ENCODE measurements around the gene ZNF329.
"Not testable (repeated sequence)": the region's sequence is repeated elsewhere in the genome, so short reads cannot be mapped to it uniquely, and the experiment has no call there.

ZNF329 gene

DNA sequence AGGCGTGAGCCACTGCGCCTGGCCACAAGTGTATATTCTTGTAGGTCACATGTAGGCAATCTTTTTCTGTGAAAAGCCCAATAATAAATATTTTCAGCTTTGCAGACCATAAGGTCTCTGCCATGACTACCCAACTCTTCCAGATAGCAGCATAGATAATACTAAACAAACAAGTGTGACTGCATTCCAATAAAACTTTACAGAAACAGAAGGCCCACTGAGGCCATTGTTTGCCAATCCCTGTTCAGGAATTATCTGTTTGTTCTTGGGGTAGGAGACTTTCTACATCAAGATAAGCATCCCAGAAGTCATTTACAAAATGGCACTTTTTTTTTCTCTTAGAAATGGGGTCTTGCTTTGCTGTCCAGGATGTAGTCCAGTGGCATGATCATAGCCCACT, 2.8 kb upstream of the ZNF329 start:
- Histone ChIP-seq H3K27ac (no peak overlapping the region), H3K4me3 (no peak overlapping the region)
- TF ChIP-seq, protein P1, sequence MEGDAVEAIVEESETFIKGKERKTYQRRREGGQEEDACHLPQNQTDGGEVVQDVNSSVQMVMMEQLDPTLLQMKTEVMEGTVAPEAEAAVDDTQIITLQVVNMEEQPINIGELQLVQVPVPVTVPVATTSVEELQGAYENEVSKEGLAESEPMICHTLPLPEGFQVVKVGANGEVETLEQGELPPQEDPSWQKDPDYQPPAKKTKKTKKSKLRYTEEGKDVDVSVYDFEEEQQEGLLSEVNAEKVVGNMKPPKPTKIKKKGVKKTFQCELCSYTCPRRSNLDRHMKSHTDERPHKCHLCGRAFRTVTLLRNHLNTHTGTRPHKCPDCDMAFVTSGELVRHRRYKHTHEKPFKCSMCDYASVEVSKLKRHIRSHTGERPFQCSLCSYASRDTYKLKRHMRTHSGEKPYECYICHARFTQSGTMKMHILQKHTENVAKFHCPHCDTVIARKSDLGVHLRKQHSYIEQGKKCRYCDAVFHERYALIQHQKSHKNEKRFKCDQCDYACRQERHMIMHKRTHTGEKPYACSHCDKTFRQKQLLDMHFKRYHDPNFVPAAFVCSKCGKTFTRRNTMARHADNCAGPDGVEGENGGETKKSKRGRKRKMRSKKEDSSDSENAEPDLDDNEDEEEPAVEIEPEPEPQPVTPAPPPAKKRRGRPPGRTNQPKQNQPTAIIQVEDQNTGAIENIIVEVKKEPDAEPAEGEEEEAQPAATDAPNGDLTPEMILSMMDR (IDR thresholded peaks at IDR 0.05) = no peak
- DNase-seq (ENCODE audit: low spot score) = no peak

DNA sequence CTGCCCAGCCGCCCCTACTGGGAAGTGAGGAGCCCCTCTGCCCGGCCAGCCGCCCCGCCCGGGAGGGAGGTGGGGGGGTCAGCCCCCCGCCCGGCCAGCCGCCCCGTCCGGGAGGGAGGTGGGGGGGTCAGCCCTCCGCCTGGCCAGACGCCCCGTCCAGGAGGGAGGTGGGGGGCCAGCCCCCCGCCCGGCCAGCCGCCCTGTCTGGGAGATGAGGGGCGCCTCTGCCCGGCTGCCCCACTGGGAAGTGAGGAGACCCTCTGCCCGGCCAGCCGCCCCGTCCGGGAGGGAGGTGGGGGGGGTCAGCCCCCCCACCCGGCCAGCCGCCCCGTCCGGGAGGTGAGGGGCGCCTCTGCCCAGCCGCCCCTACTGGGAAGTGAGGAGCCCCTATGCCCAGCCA, 3.1 kb downstream of the ZNF329 start:
- not testable (repeated sequence) for H3K4me3 ChIP-seq; H3K27ac ChIP-seq; DNase-seq (ENCODE audit: low spot score)

DNA sequence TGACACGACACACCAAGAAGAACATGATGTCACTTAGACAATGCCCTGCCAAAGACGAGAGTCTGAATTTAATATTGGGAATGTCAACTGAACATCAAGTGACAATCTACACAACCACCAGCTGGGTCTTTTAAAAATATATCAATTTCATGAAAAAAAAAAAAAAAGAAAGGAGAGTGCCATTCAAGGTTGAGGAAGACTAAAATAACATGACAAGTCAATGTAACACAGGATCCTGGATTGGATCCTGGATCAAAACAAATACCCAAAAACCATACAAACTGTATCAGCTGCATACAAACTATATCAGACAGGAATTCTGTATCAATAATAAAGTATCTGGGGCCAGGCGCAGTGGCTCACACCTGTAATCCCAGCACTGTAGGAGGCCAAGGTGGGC, 4.7 kb downstream of the ZNF329 start:
- no peak overlapping the region for H3K27ac ChIP-seq
- DNase-seq (ENCODE audit: low spot score) = no peak
- TF ChIP-seq, protein P1 (IDR thresholded peaks at IDR 0.05) = no peak
- H3K4me3 ChIP-seq = no peak overlapping the region

DNA sequence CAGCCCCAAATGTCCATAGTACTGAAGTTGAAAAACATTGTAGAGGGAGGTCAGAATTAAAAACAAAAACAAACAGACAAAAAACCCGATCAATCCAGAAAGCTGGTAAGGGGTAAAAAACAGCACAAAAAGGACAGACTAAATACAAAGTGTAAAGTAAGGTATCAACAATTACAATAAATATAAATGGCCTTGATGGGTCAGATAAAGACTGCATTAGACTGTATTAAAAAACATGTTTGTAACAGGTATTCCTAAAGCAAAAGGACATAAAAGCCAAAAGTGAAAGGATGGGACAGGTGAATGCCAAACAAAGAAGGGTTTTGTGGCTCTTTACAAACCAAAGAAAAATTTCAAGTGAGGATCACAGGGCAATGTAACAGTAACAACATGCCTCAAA, 16.3 kb downstream of the ZNF329 start:
- Histone ChIP-seq H3K27ac (no peak overlapping the region), H3K4me3 (no peak overlapping the region)
- no peak for DNase-seq (ENCODE audit: low spot score)
- TF ChIP-seq, protein P1 (IDR thresholded peaks at IDR 0.05) = no peak

DNA sequence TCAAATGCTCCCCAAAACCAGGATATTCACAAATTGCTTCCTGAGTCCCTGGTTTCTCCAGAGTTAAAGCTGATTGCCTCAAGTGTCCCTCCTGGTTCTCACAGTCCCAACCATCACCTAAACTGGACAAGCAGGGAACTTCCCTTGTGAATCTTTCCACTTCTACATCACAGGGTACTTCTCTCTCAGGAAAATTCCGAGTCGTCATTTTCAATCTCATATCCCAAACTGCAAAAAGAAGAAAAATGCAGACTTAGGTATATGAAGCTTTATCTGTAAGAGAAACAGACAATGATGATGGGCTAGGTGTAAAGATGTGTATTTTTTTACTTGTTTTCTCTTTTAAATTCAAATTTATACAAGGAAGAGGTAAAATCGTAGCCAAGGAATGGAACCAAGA, 21.3 kb downstream of the ZNF329 start:
- H3K27ac ChIP-seq = no peak overlapping the region
- TF ChIP-seq, protein P1 (IDR thresholded peaks at IDR 0.05) = no peak
- peak overlapping the region; percentile 51 for H3K4me3 ChIP-seq
- DNase-seq (ENCODE audit: low spot score) = no peak

DNA sequence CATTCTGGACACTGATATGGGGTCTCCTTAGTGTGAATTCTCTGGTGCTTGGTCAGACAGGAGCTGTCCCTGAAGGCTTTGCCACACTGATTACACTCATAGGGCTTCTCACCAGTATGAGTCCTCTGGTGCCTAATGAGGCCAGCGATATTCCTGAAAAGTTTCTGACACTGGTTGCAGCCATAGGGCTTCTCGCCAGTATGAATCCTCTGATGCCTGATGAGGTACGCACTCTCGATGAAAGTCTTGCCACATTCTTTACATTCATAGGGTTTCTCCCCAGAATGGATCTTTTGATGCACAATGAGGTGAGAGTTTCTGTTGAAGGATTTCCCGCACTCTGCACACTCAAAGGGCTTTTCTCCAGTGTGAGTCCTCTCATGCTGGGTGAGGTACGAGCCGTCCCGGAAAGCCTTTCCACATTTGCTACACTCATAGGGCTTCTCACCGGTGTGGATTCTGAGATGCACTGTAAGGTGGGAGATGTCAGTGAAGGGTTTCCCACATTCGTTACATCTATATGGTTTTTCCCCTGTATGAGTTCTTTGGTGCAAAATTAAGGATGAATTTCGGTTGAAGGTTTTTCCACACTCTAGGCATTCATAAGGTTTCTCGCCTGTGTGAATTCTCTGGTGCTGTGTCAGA, 22.4 kb downstream of the ZNF329 start:
- Histone ChIP-seq H3K27ac (no peak overlapping the region), H3K4me3 (peak overlapping the region; percentile 51)
- TF ChIP-seq, protein P1 (IDR thresholded peaks at IDR 0.05) = no peak
- DNase-seq (ENCODE audit: low spot score) = no peak

DNA sequence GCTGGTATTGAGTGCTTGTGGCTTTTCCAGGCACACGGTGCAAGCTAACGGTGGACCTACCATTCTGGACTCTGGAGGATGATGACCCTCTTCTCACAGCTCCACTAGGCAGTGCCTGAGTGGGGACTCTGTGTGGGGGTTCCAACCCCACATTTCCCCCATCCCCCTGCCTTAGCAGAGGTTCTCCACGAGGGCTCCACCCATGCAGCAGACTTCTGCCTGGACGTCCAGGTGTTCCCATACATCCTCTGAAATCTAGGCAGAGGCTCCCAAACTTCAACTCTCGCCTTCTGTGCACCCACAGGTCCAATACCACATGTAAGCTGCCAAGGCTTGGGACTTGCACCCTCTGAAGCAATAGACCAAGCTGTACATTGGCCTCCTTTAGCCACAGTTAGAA, 27.2 kb downstream of the ZNF329 start:
- no peak for DNase-seq (ENCODE audit: low spot score)
- Histone ChIP-seq H3K27ac (no peak overlapping the region), H3K4me3 (no peak overlapping the region)
- TF ChIP-seq, protein P1 (IDR thresholded peaks at IDR 0.05) = no peak
